A549 (cell line): ENCODE results near the gene RBPJ. TPM values are rescaled to one million over a fixed set of nuclear protein-coding genes. Genes with fewer than 3 reads are reported as not detected.
A peak's percentile ranks its signal among the peaks of the same experiment; 100 is the strongest.

Experiments used
- ATAC-seq, 2 experiments: fragments of 200-7000 bp in 1 of 2; fragments of >200 bp in 1 of 2; cut with Nextera tagmentation in 1 of 2; cut with Tn5 transposase in 1 of 2; 3 replicates each; pipeline versions ENCODE4 v1.8.0 to v1.9.1; 2018 to 2020; ENCODE audit warnings: mild to moderate bottlenecking in 1 of 2, moderate library complexity in 1 of 2
- CTCF ChIA-PET: fragments of 300-600 bp; sonication (Branson Sonifier 250); formaldehyde crosslinking; extraction: SDS; loops from one replicate; lab custom pipeline; 2021; ENCODE audit warnings: antibody characterized with exemption, inconsistent platforms; lab: Yijun Ruan, JAX
- POLR2A ChIA-PET: fragments of 350-600 bp; formaldehyde crosslinking; extraction: SDS; loops from one replicate; lab custom pipeline; 2021; ENCODE audit warnings: antibody characterized with exemption, inconsistent platforms; lab: Yijun Ruan, JAX
- DNase-seq, 2 experiments: peaks; one replicate each; pipeline versions ENCODE4 v3.0.0 to v3.0.0-alpha.2; 2011 to 2016; ENCODE audit warnings: low read depth in 1 of 2, low spot score in 1 of 2
- FAIRE-seq: peaks from 2 replicates; lab custom pipeline; 2011; peaks lifted over from hg19 to GRCh38; lab: Jason Lieb, UNC
- H3K27ac ChIP-seq, 2 experiments: fragments of >200 bp; sonication (Bioruptor Twin); formaldehyde crosslinking; 3 replicates each; pipeline ENCODE4 v1.5.1; 2016 to 2017
- H3K4me1 ChIP-seq: fragments of >200 bp; sonication (Bioruptor Twin); formaldehyde crosslinking; 3 replicates; pipeline ENCODE4 v1.6.1; 2016
- H3K4me2 ChIP-seq: fragments of >200 bp; sonication (Bioruptor Twin); formaldehyde crosslinking; 3 replicates; pipeline ENCODE4 v1.6.1; 2016
- H3K4me3 ChIP-seq: fragments of >200 bp; sonication (Bioruptor Twin); formaldehyde crosslinking; 3 replicates; pipeline ENCODE4 v1.5.1; 2016
- H3K9me3 ChIP-seq: fragments of >200 bp; sonication (Bioruptor Twin); formaldehyde crosslinking; 3 replicates; pipeline ENCODE4 v1.6.1; 2016
- ATOH8 ChIP-seq: fragments of 250-450 bp; sonication (Bioruptor Pico); IDR thresholded peaks from 2 replicates; pipeline ENCODE4 v1.5.0; 2020; ENCODE audit warnings: low read depth, mild to moderate bottlenecking, moderate library complexity
- BCL3 ChIP-seq: fragments of >200 bp; sonication (Bioruptor Twin); formaldehyde crosslinking; IDR thresholded peaks from 3 replicates; pipeline ENCODE4 v1.6.1; 2016
- BHLHE40 ChIP-seq: IDR thresholded peaks from 2 replicates; pipeline ENCODE4 v1.6.1; 2012; ENCODE audit warnings: low read depth, low read length, inconsistent platforms
- CBX2 ChIP-seq: fragments of 200-600 bp; sonication (generic); IDR thresholded peaks from 2 replicates; pipeline ENCODE4 v1.6.1; 2016; ENCODE audit warnings: low read depth, mild to moderate bottlenecking, borderline replicate concordance
- CEBPB ChIP-seq, 2 experiments: fragments of >200 bp in 1 of 2; sonication (Bioruptor Twin) in 1 of 2; formaldehyde crosslinking in 1 of 2; IDR thresholded peaks; 2 replicates each; pipeline ENCODE4 v1.6.1; 2012 to 2016
- CHD4 ChIP-seq: fragments of 200-600 bp; sonication (generic); IDR thresholded peaks from 2 replicates; pipeline ENCODE4 v1.6.1; 2016; ENCODE audit warnings: antibody characterized with exemption, mild to moderate bottlenecking, borderline replicate concordance
- CTCF ChIP-seq: fragments of >200 bp; sonication (Bioruptor Twin); formaldehyde crosslinking; IDR thresholded peaks from 3 replicates; pipeline ENCODE4 v1.5.1; 2016
- EP300 ChIP-seq, 2 experiments: fragments of >200 bp; sonication (Bioruptor Twin); formaldehyde crosslinking; IDR thresholded peaks; 2 replicates in 1 of 2; 3 replicates in 1 of 2; pipeline ENCODE4 v1.6.1; 2016 to 2017
- ESRRA ChIP-seq: fragments of 150-350 bp; IDR thresholded peaks from 2 replicates; pipeline ENCODE4 v1.6.1; 2014; ENCODE audit warnings: mild to moderate bottlenecking, low read length, borderline replicate concordance
- FOSB ChIP-seq: fragments of 250-450 bp; sonication (Bioruptor Pico); IDR thresholded peaks from 2 replicates; pipeline ENCODE4 v1.5.0; 2020; ENCODE audit warnings: mild to moderate bottlenecking, moderate library complexity
- FOSL2 ChIP-seq, 2 experiments: fragments of 450-650 bp in 1 of 2; fragments of >200 bp in 1 of 2; sonication (Bioruptor Twin) in 1 of 2; formaldehyde crosslinking; IDR thresholded peaks; 2 replicates each; pipeline versions ENCODE4 v1.5.0 to v1.6.1; 2016 to 2020; ENCODE audit warnings: mild to moderate bottlenecking in 1 of 2, moderate library complexity in 1 of 2
- HDAC2 ChIP-seq: fragments of 200-600 bp; sonication (generic); IDR thresholded peaks from 2 replicates; pipeline ENCODE4 v1.6.1; 2016
- HES2 ChIP-seq: fragments of >200 bp; sonication (Bioruptor Twin); formaldehyde crosslinking; IDR thresholded peaks from 2 replicates; pipeline ENCODE4 v1.6.1; 2016
- HEYL ChIP-seq: fragments of 250-450 bp; sonication (Bioruptor Pico); IDR thresholded peaks from 2 replicates; pipeline ENCODE4 v1.8.0; 2021; ENCODE audit warnings: mild to moderate bottlenecking, moderate library complexity
- HOXA7 ChIP-seq: fragments of 250-450 bp; sonication (Bioruptor Pico); IDR thresholded peaks from 2 replicates; pipeline ENCODE4 v1.5.0; 2020; ENCODE audit warnings: mild to moderate bottlenecking, moderate library complexity
- HOXB13 ChIP-seq: fragments of 250-450 bp; sonication (Bioruptor Pico); IDR thresholded peaks from 2 replicates; pipeline ENCODE4 v1.5.0; 2020; ENCODE audit warnings: low read depth, mild to moderate bottlenecking, moderate library complexity
- JUN ChIP-seq, 2 experiments: fragments of >200 bp; sonication (Bioruptor Twin); formaldehyde crosslinking; IDR thresholded peaks; 2 replicates in 1 of 2; 3 replicates in 1 of 2; pipeline ENCODE4 v1.6.1; 2016 to 2017
- JUNB ChIP-seq: fragments of >200 bp; sonication (Bioruptor Twin); formaldehyde crosslinking; IDR thresholded peaks from 2 replicates; pipeline ENCODE4 v1.6.1; 2016
- MAX ChIP-seq: IDR thresholded peaks from 2 replicates; pipeline ENCODE4 v1.6.1; 2012
- MAZ ChIP-seq: fragments of 150-350 bp; IDR thresholded peaks from 2 replicates; pipeline ENCODE4 v1.6.1; 2014; ENCODE audit warnings: antibody characterized with exemption, low read depth, low read length, borderline replicate concordance
- NFE2L2 ChIP-seq: fragments of 150-350 bp; conservative IDR thresholded peaks from 2 replicates; pipeline ENCODE4 v1.6.1; 2014; ENCODE audit warnings: low read length
- NPAS2 ChIP-seq: fragments of 250-450 bp; sonication (Bioruptor Pico); IDR thresholded peaks from 2 replicates; pipeline ENCODE4 v1.8.0; 2022; ENCODE audit warnings: mild to moderate bottlenecking, moderate library complexity, borderline replicate concordance
- POLR2AphosphoS2 ChIP-seq: conservative IDR thresholded peaks from 2 replicates; pipeline ENCODE4 v1.6.1; 2012; ENCODE audit warnings: low read length, improper control_type of control experiment, inconsistent platforms
- RAD21 ChIP-seq, 2 experiments: fragments of >200 bp in 1 of 2; sonication (Bioruptor Twin) in 1 of 2; formaldehyde crosslinking in 1 of 2; IDR thresholded peaks in 1 of 2; conservative IDR thresholded peaks in 1 of 2; 2 replicates in 1 of 2; 3 replicates in 1 of 2; pipeline ENCODE4 v1.6.1; 2012 to 2018; ENCODE audit warnings: inconsistent platforms in 1 of 2
- RCOR1 ChIP-seq: fragments of 150-350 bp; IDR thresholded peaks from 2 replicates; pipeline ENCODE4 v1.6.1; 2014; ENCODE audit warnings: antibody characterized with exemption, low read length, low read depth
- RNF2 ChIP-seq: fragments of 200-600 bp; sonication (generic); IDR thresholded peaks from 2 replicates; pipeline ENCODE4 v1.6.1; 2016; ENCODE audit warnings: low read depth, mild to moderate bottlenecking, antibody characterized with exemption, moderate library complexity, borderline replicate concordance
- SMC3 ChIP-seq: fragments of >200 bp; sonication (Bioruptor Twin); formaldehyde crosslinking; IDR thresholded peaks from 3 replicates; pipeline ENCODE4 v1.6.1; 2018; ENCODE audit warnings: inconsistent platforms
- SREBF2 ChIP-seq: fragments of 450-650 bp; IDR thresholded peaks from 2 replicates; pipeline ENCODE4 v1.6.1; 2014; ENCODE audit warnings: mild to moderate bottlenecking, moderate library complexity
- TFCP2L1 ChIP-seq: fragments of 250-450 bp; sonication (Bioruptor Pico); IDR thresholded peaks from 2 replicates; pipeline ENCODE4 v1.5.0; 2021; ENCODE audit warnings: mild to moderate bottlenecking
- TP53 ChIP-seq: fragments of 250-450 bp; sonication (Bioruptor Pico); IDR thresholded peaks from 2 replicates; pipeline ENCODE4 v1.5.0; 2021; ENCODE audit warnings: mild to moderate bottlenecking, moderate library complexity
- USF2 ChIP-seq: fragments of 450-650 bp; IDR thresholded peaks from 2 replicates; pipeline ENCODE4 v1.6.1; 2014; ENCODE audit warnings: antibody characterized with exemption
- ZC3H11A ChIP-seq: fragments of 450-650 bp; IDR thresholded peaks from 2 replicates; pipeline ENCODE4 v1.6.1; 2014; ENCODE audit warnings: antibody characterized with exemption, mild to moderate bottlenecking
- ZNF302 ChIP-seq: fragments of 250-450 bp; sonication (Bioruptor Pico); IDR thresholded peaks from 2 replicates; pipeline ENCODE4 v1.9.0; 2021; ENCODE audit warnings: inconsistent platforms, mild to moderate bottlenecking, moderate library complexity
- WGBS: methylation state at CpG from one replicate; pipeline ENCODE4 v1.1.6; 2017; ENCODE audit errors: missing lambda C conversion rate; 5-methylcytosine and 5-hydroxymethylcytosine counted together
- polyA plus RNA-seq, 4 experiments: library from polyadenylated mRNA; depleted of rRNA in 3 of 4; stranded (reverse); fragments of >200 nt; fragmentation: RNase III in 1 of 4; extraction: RNeasy Plus Mini Kit Qiagen cat#74134 plus additional on column Dnase treatment in 1 of 4; gene quantifications; 2 replicates in 3 of 4; 3 replicates in 1 of 4; pipeline ENCODE4 v1.2.3, GENCODE V29; 2011 to 2017

RBPJ gene
- polyA plus RNA-seq, 2 of the 4 experiments (the other 2 are of a cell fraction): 16.5 to 37.1 TPM

- ChIA-PET POLR2A (no interaction called here), CTCF (interaction anchor here (0.7 to 2.9 kb wide), 6 partner anchors 30 to 552 kb away, joined by 3 to 18 read pairs (median 3); no protein-coding TSS in a partner anchor)
- no peak for DNase-seq
- no peak for TF ChIP-seq POLR2AphosphoS2
- TF ChIP-seq JUN (IDR thresholded peaks at IDR 0.05): no peak
- TF ChIP-seq RNF2: no peak
- no peak for TF ChIP-seq MAX
- TF ChIP-seq NFE2L2: no peak
- TF ChIP-seq ZC3H11A: no peak
- no peak for TF ChIP-seq EP300 (IDR thresholded peaks at IDR 0.05)
- no peak for TF ChIP-seq ESRRA
- TF ChIP-seq RCOR1: no peak
- TF ChIP-seq JUNB: no peak
- no peak for TF ChIP-seq HOXB13 (CRISPR knock-in tag)
- no peak for TF ChIP-seq FOSB (CRISPR knock-in tag)
- no peak for TF ChIP-seq FOSL2 (IDR thresholded peaks at IDR 0.05)
- no peak for TF ChIP-seq FOSL2 (CRISPR knock-in tag; IDR thresholded peaks at IDR 0.05)
- no peak for FAIRE-seq
- Histone ChIP-seq H3K4me1 (no peaks in the 10 kb centered on the region), H3K27ac (no peak overlapping the region), H3K4me3 (no peak overlapping the region), H3K4me2 (no peak overlapping the region), H3K9me3 (no peaks in the 10 kb centered on the region)
- 81% methylated on average over 6 of the region's 7 CpGs for WGBS
- no peak for ATAC-seq
Measured at GRCh38 chr4:26458157-26458561, 137.3 kb downstream of the RBPJ start.

- Histone ChIP-seq H3K9me3 (no peaks in the 10 kb centered on the region), H3K27ac (no peak overlapping the region), H3K4me3 (no peak overlapping the region), H3K4me1 (no peaks in the 10 kb centered on the region), H3K4me2 (peak overlapping the region; percentile 55)
- FAIRE-seq (no peak), ATAC-seq (peak; percentile 73 to 74; a peak in 5 of 6 replicates), DNase-seq (peak; percentile 31 to 59)
- ChIA-PET CTCF (interaction anchor here (0.6 to 2.9 kb wide), 12 partner anchors 15 to 566 kb away, joined by 3 to 18 read pairs (median 3); no protein-coding TSS in a partner anchor), POLR2A (no interaction called here)
- 13% methylated on average over 18 of the region's 19 CpGs for WGBS
- TF ChIP-seq JUNB (no peak), CEBPB (IDR thresholded peaks at IDR 0.05) (no peak), MAZ (no peak), SREBF2 (0 out of 2 replicates have a peak, but pooled peaks have one; percentile 14), RCOR1 (no peak), CHD4 (no peak), TFCP2L1 (no peak), BHLHE40 (no peak), BCL3 (no peak), NPAS2 (CRISPR knock-in tag) (no peak), RAD21 (conservative IDR thresholded peaks at IDR 0.05 in 1 of 2, IDR thresholded peaks at IDR 0.05 in 1 of 2) (peak; percentile 55 to 60), HOXA7 (CRISPR knock-in tag) (no peak), HDAC2 (no peak), EP300 (IDR thresholded peaks at IDR 0.05) (no peak), TP53 (no peak), USF2 (no peak), CBX2 (no peak), POLR2AphosphoS2 (no peak), SMC3 (peak; percentile 65), FOSB (CRISPR knock-in tag) (no peak), HEYL (no peak), HES2 (no peak), ATOH8 (CRISPR knock-in tag) (no peak), NFE2L2 (no peak), ZNF302 (no peak), CTCF (peak; percentile 60)
Measured at GRCh38 chr4:26459054-26459755, 138.4 kb downstream of the RBPJ start.
